A549 (cell line): ENCODE data around the gene TPSG1. TPM values are rescaled to one million over a fixed set of nuclear protein-coding genes. Genes with fewer than 3 reads are reported as not detected.
"Not testable (repeated sequence)": the region's sequence is repeated elsewhere in the genome, so short reads cannot be mapped to it uniquely, and the experiment has no call there.

Source experiments
- ATAC-seq, 2 experiments: fragments of 200-7000 bp in 1 of 2; fragments of >200 bp in 1 of 2; cut with Nextera tagmentation in 1 of 2; cut with Tn5 transposase in 1 of 2; 3 replicates each; pipeline versions ENCODE4 v1.8.0 to v1.9.1; 2018 to 2020; ENCODE audit warnings: mild to moderate bottlenecking in 1 of 2, moderate library complexity in 1 of 2
- CTCF ChIA-PET: fragments of 300-600 bp; sonication (Branson Sonifier 250); formaldehyde crosslinking; extraction: SDS; loops from one replicate; lab custom pipeline; 2021; ENCODE audit warnings: antibody characterized with exemption, inconsistent platforms; lab: Yijun Ruan, JAX
- POLR2A ChIA-PET: fragments of 350-600 bp; formaldehyde crosslinking; extraction: SDS; loops from one replicate; lab custom pipeline; 2021; ENCODE audit warnings: antibody characterized with exemption, inconsistent platforms; lab: Yijun Ruan, JAX
- DNase-seq, 2 experiments: peaks; one replicate each; pipeline versions ENCODE4 v3.0.0 to v3.0.0-alpha.2; 2011 to 2016; ENCODE audit warnings: low read depth in 1 of 2, low spot score in 1 of 2
- FAIRE-seq: peaks from 2 replicates; lab custom pipeline; 2011; peaks lifted over from hg19 to GRCh38; lab: Jason Lieb, UNC
- H3K27ac ChIP-seq, 2 experiments: fragments of >200 bp; sonication (Bioruptor Twin); formaldehyde crosslinking; 3 replicates each; pipeline ENCODE4 v1.5.1; 2016 to 2017
- H3K4me1 ChIP-seq: fragments of >200 bp; sonication (Bioruptor Twin); formaldehyde crosslinking; 3 replicates; pipeline ENCODE4 v1.6.1; 2016
- H3K4me2 ChIP-seq: fragments of >200 bp; sonication (Bioruptor Twin); formaldehyde crosslinking; 3 replicates; pipeline ENCODE4 v1.6.1; 2016
- H3K4me3 ChIP-seq: fragments of >200 bp; sonication (Bioruptor Twin); formaldehyde crosslinking; 3 replicates; pipeline ENCODE4 v1.5.1; 2016
- H3K9me3 ChIP-seq: fragments of >200 bp; sonication (Bioruptor Twin); formaldehyde crosslinking; 3 replicates; pipeline ENCODE4 v1.6.1; 2016
- CEBPB ChIP-seq, 2 experiments: fragments of >200 bp in 1 of 2; sonication (Bioruptor Twin) in 1 of 2; formaldehyde crosslinking in 1 of 2; IDR thresholded peaks; 2 replicates each; pipeline ENCODE4 v1.6.1; 2012 to 2016
- CHD2 ChIP-seq: fragments of 150-350 bp; IDR thresholded peaks from 2 replicates; pipeline ENCODE4 v1.6.1; 2014; ENCODE audit warnings: low read length; ENCODE audit not compliant: partially characterized antibody
- EHMT2 ChIP-seq: fragments of 200-600 bp; sonication (generic); IDR thresholded peaks from 2 replicates; pipeline ENCODE4 v1.6.1; 2016; ENCODE audit warnings: antibody characterized with exemption, low read depth, mild to moderate bottlenecking, moderate library complexity
- FOXS1 ChIP-seq: fragments of 250-450 bp; sonication (Bioruptor Pico); IDR thresholded peaks from 2 replicates; pipeline ENCODE4 v1.5.0; 2020; ENCODE audit warnings: mild to moderate bottlenecking, moderate library complexity
- GATA3 ChIP-seq: IDR thresholded peaks from 2 replicates; pipeline ENCODE4 v1.6.1; 2012; ENCODE audit warnings: borderline replicate concordance
- HDAC2 ChIP-seq: fragments of 200-600 bp; sonication (generic); IDR thresholded peaks from 2 replicates; pipeline ENCODE4 v1.6.1; 2016
- JUN ChIP-seq, 2 experiments: fragments of >200 bp; sonication (Bioruptor Twin); formaldehyde crosslinking; IDR thresholded peaks; 2 replicates in 1 of 2; 3 replicates in 1 of 2; pipeline ENCODE4 v1.6.1; 2016 to 2017
- NFE2L2 ChIP-seq: fragments of 150-350 bp; conservative IDR thresholded peaks from 2 replicates; pipeline ENCODE4 v1.6.1; 2014; ENCODE audit warnings: low read length
- RARB ChIP-seq: fragments of 250-450 bp; sonication (Bioruptor Pico); IDR thresholded peaks from 2 replicates; pipeline ENCODE4 v1.8.0; 2021; ENCODE audit warnings: mild to moderate bottlenecking, moderate library complexity
- RFX5 ChIP-seq: fragments of 450-650 bp; IDR thresholded peaks from 2 replicates; pipeline ENCODE4 v1.7.1; 2014; ENCODE audit warnings: antibody characterized with exemption, mild to moderate bottlenecking, moderate library complexity
- WGBS: methylation state at CpG from one replicate; pipeline ENCODE4 v1.1.6; 2017; ENCODE audit errors: missing lambda C conversion rate; 5-methylcytosine and 5-hydroxymethylcytosine counted together
- polyA plus RNA-seq, 4 experiments: library from polyadenylated mRNA; depleted of rRNA in 3 of 4; stranded (reverse); fragments of >200 nt; fragmentation: RNase III in 1 of 4; extraction: RNeasy Plus Mini Kit Qiagen cat#74134 plus additional on column Dnase treatment in 1 of 4; gene quantifications; 2 replicates in 3 of 4; 3 replicates in 1 of 4; pipeline ENCODE4 v1.2.3, GENCODE V29; 2011 to 2017
- TF ChIP-seq, protein P1 (sequence below): fragments of >200 bp; sonication (Bioruptor Twin); formaldehyde crosslinking; IDR thresholded peaks from 3 replicates; pipeline ENCODE4 v1.6.1; 2016
- TF ChIP-seq, protein P2 (sequence below): IDR thresholded peaks from 2 replicates; pipeline ENCODE4 v1.6.1; 2012
- TF ChIP-seq, protein P3 (sequence below): fragments of 200-600 bp; sonication (generic); IDR thresholded peaks from 2 replicates; pipeline ENCODE4 v1.6.1; 2016; ENCODE audit warnings: antibody characterized with exemption, mild to moderate bottlenecking, moderate library complexity
- TF ChIP-seq, protein P4 (sequence below): fragments of 250-450 bp; sonication (Bioruptor Pico); IDR thresholded peaks from 2 replicates; pipeline ENCODE4 v1.5.0; 2020; ENCODE audit warnings: low read depth, mild to moderate bottlenecking, moderate library complexity

TPSG1 gene
- polyA plus RNA-seq, 2 of the 4 experiments (the other 2 are of a cell fraction): not detected

DNA sequence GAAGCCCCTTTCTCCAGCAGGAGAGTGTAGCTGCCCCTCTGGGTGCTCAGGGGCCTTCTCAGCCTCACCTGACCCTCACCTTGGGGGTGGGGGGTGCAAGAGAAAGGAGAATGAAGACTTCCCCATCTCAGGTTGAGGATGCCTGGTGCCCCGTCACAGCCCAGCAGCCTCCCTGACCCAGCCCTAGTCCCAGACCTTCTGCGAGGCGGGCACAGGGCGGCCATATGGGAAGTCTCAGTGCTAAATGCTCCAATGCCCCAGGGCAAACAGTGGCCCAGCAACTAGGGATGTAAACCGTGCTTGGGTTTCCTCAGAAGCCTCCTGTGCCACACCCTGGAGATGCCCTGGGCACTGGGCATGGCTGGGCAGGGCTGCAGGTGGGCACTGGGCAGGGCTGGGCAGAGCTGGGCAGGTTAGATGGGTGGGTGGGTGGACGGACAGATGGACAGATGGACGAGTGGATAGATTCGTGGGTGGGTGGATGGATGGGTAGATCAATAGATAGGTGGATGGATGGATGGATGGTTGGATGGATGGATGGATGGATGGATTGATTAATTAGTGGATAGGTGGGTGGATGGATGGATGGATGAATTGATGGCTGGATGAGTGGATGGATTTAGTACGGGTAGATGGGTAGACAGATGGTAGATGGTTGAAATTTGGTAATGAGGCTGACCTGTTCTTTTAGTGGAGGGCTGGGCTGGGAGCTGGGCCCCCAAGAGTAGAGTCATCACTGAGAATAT is 47.6 kb upstream of the TPSG1 start:
- 36% methylated on average over 5 of the region's 9 CpGs for WGBS
- Histone ChIP-seq H3K27ac (no peak overlapping the region), H3K9me3 (no peaks in the 10 kb centered on the region), H3K4me2 (no peak overlapping the region), H3K4me1 (peaks cover 5% of the 10 kb centered on the region; the same call in 1 of the 3 replicates), H3K4me3 (no peak overlapping the region)
- ChIA-PET POLR2A (no interaction called here), CTCF (no interaction called here)
- ATAC-seq: peak in 1 of 2 experiments; percentile 33; a peak in 3 of 6 replicates
- no peak for FAIRE-seq
- no peak for DNase-seq
- TF ChIP-seq, protein P1, sequence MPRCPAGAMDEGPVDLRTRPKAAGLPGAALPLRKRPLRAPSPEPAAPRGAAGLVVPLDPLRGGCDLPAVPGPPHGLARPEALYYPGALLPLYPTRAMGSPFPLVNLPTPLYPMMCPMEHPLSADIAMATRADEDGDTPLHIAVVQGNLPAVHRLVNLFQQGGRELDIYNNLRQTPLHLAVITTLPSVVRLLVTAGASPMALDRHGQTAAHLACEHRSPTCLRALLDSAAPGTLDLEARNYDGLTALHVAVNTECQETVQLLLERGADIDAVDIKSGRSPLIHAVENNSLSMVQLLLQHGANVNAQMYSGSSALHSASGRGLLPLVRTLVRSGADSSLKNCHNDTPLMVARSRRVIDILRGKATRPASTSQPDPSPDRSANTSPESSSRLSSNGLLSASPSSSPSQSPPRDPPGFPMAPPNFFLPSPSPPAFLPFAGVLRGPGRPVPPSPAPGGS: no peak
- TF ChIP-seq RFX5: no peak
- TF ChIP-seq, protein P2, sequence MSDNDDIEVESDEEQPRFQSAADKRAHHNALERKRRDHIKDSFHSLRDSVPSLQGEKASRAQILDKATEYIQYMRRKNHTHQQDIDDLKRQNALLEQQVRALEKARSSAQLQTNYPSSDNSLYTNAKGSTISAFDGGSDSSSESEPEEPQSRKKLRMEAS: no peak
- no peak for TF ChIP-seq GATA3

DNA sequence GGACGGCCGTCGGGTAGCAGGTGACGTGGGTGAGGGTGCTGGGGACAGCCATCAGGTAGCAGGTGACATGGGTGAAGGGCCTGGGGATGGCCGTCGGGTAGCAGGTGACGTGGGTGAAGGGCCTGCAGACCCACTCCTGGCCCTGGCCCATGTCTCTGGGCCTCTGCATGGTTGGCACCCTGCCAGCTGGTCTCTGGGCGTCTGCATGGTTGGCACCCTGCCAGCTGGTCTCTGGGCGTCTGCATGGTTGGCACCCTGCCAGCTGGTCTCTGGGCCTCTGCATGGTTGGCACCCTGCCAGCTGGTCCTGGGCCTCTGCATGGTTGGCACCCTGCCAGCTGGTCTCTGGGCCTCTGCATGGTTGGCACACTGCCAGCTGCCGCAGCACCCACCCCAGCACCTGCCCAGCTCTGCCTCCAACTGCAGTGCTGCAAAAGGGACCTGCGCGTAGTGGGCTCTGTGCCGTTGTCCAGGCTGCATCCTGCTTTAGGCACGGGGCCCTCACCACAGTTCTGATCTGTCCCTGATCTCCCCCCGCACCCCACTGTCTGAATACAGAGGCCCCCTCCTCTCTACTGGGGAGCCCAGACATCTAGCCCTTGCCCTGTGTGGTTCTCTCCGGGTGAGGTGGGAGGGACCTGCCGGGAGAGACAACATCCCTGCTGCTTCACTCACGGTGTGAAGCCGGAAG is 46.8 kb upstream of the TPSG1 start:
- H3K4me1 ChIP-seq, FAIRE-seq, H3K4me2 ChIP-seq, H3K27ac ChIP-seq, DNase-seq, CTCF ChIA-PET, H3K4me3 ChIP-seq, H3K9me3 ChIP-seq: not testable (repeated sequence)
- 52% methylated on average over 15 of the region's 19 CpGs for WGBS
- POLR2A ChIA-PET: interaction anchor here (0.6 kb wide), 1 partner anchor 23 kb away, joined by 3 read pairs; no protein-coding TSS in a partner anchor
- ATAC-seq: peak in 1 of 2 experiments; percentile 52; a peak in 3 of 6 replicates

DNA sequence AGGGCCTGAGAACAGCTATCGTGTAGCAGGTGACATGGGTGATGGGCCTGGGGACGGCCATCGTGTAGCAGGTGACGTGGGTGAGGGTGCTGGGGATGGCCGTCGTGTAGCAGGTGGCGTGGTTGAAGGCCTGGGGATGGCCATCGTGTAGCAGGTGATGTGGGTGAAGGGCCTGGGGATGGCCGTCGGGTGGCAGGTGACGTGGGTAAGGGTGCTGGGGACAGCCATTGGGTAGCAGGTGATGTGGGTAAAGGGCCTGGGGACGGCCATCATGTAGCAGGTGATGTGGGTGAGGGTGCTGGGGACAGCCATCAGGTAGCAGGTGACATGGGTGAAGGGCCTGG is 46.3 kb upstream of the TPSG1 start:
- Histone ChIP-seq H3K9me3 (no peaks in the 10 kb centered on the region), H3K4me2 (no peak overlapping the region), H3K4me1 (peaks cover 5% of the 10 kb centered on the region; the same call in 1 of the 3 replicates), H3K4me3 (no peak overlapping the region), H3K27ac (no peak overlapping the region)
- TF ChIP-seq HDAC2 (no peak), CEBPB (IDR thresholded peaks at IDR 0.05) (no peak), FOXS1 (CRISPR knock-in tag) (no peak), RARB (no peak), JUN (IDR thresholded peaks at IDR 0.05) (no peak), EHMT2 (no peak), NFE2L2 (no peak), CHD2 (no peak)
- TF ChIP-seq, protein P3, sequence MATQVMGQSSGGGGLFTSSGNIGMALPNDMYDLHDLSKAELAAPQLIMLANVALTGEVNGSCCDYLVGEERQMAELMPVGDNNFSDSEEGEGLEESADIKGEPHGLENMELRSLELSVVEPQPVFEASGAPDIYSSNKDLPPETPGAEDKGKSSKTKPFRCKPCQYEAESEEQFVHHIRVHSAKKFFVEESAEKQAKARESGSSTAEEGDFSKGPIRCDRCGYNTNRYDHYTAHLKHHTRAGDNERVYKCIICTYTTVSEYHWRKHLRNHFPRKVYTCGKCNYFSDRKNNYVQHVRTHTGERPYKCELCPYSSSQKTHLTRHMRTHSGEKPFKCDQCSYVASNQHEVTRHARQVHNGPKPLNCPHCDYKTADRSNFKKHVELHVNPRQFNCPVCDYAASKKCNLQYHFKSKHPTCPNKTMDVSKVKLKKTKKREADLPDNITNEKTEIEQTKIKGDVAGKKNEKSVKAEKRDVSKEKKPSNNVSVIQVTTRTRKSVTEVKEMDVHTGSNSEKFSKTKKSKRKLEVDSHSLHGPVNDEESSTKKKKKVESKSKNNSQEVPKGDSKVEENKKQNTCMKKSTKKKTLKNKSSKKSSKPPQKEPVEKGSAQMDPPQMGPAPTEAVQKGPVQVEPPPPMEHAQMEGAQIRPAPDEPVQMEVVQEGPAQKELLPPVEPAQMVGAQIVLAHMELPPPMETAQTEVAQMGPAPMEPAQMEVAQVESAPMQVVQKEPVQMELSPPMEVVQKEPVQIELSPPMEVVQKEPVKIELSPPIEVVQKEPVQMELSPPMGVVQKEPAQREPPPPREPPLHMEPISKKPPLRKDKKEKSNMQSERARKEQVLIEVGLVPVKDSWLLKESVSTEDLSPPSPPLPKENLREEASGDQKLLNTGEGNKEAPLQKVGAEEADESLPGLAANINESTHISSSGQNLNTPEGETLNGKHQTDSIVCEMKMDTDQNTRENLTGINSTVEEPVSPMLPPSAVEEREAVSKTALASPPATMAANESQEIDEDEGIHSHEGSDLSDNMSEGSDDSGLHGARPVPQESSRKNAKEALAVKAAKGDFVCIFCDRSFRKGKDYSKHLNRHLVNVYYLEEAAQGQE: no peak
- TF ChIP-seq, protein P4, sequence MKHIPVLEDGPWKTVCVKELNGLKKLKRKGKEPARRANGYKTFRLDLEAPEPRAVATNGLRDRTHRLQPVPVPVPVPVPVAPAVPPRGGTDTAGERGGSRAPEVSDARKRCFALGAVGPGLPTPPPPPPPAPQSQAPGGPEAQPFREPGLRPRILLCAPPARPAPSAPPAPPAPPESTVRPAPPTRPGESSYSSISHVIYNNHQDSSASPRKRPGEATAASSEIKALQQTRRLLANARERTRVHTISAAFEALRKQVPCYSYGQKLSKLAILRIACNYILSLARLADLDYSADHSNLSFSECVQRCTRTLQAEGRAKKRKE (CRISPR knock-in tag): no peak
- WGBS: 80% methylated on average over 12 of the region's 12 CpGs
- ATAC-seq: no peak
- ChIA-PET CTCF (no interaction called here), POLR2A (interaction anchor here (0.6 kb wide), 1 partner anchor 24 kb away, joined by 3 read pairs; no protein-coding TSS in a partner anchor)
- no peak for FAIRE-seq
- no peak for DNase-seq

DNA sequence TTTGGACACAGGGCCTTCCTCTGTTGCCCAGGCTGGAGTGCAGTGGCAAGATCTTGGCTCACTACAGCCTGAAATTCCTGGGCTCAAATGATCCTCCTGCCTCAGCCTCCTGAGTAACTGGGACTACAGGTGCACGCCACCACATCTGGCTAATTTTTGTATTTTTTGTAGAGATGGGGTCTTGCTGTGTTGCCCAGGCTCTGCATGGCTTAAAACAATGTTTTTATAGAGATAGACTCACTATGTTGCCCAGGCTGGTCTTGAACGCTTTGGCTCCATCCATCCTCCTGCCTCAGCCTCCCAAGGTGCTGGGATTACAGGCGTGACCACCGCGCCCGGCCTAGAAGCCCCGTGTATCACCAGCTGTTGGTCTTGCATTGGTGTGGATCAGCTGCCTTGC is 44.4 kb upstream of the TPSG1 start:
- H3K27ac ChIP-seq, H3K4me2 ChIP-seq, FAIRE-seq, ATAC-seq, POLR2A ChIA-PET, DNase-seq, H3K4me1 ChIP-seq, H3K4me3 ChIP-seq, H3K9me3 ChIP-seq: not testable (repeated sequence)
- WGBS: 85% methylated on average over 7 of the region's 7 CpGs
- CTCF ChIA-PET: interaction anchor here (0.6 to 1.5 kb wide), 2 partner anchors 12 to 75 kb away, joined by 3 read pairs; no protein-coding TSS in a partner anchor
